ENCODE measurements around the gene DDX4. TPM values are rescaled to one million over a fixed set of nuclear protein-coding genes. Genes with fewer than 3 reads are reported as not detected.
A peak's percentile ranks its signal among the peaks of the same experiment; 100 is the strongest.

The DDX4 gene
- total RNA-seq, 1 experiment from 2014 or later: not detected

- POLR2A ChIA-PET: no interaction called here
- ATAC-seq: no peak
Measured at GRCh38 chr5:55773057-55773456, 35.2 kb downstream of the DDX4 start.

GRCh38 chr5:55777332-55777731 lies 39.5 kb downstream of the DDX4 start:
- RAD21 ChIA-PET (ENCODE audit: low non-redundant PET in 1 of 2, low total read pairs in 2 of 2, uncharacterized antibody in 2 of 2, unreplicated experiment in 2 of 2): no interaction called here
- no peak for ATAC-seq
- TF ChIP-seq EZH2phosphoT487 (IDR thresholded peaks at IDR 0.05; ENCODE audit: borderline replicate concordance) (no peak), CEBPB (IDR thresholded peaks at IDR 0.05; ENCODE audit: low read depth) (no peak), EGR1 (IDR thresholded peaks at IDR 0.05; ENCODE audit: low read depth) (no peak), CTCF (IDR thresholded peaks at IDR 0.05 in 2 of 3, conservative IDR thresholded peaks at IDR 0.05 in 1 of 3; ENCODE audit: borderline replicate concordance in 1 of 3, insufficient read depth in 1 of 3, low read depth in 2 of 3, low read length in 2 of 3) (no peak), REST (IDR thresholded peaks at IDR 0.05; ENCODE audit: low read depth) (no peak), SP1 (IDR thresholded peaks at IDR 0.05; ENCODE audit: low read depth) (no peak), MAX (IDR thresholded peaks at IDR 0.05) (no peak), RAD21 (IDR thresholded peaks at IDR 0.05; ENCODE audit: low read depth) (no peak), ZBTB33 (IDR thresholded peaks at IDR 0.05; ENCODE audit: extremely low read depth, insufficient replicate concordance, low read length) (no peak), ZNF274 (IDR thresholded peaks at IDR 0.05; ENCODE audit: low read depth, low read length) (no peak), SIN3A (IDR thresholded peaks at IDR 0.05; ENCODE audit: low read depth) (no peak), ELF1 (IDR thresholded peaks at IDR 0.05; ENCODE audit: borderline replicate concordance, low read depth) (no peak)

More at GRCh38 chr5:55773057-55773456, 35.2 kb downstream of the DDX4 start:
- no peak for TF ChIP-seq ZNF274 (IDR thresholded peaks at IDR 0.05; ENCODE audit: low read depth, low read length)
- TF ChIP-seq SRF (IDR thresholded peaks at IDR 0.05; ENCODE audit: low read depth): no peak
- Histone ChIP-seq H3K4me3 (replicated peaks in 1 of 2; ENCODE audit: low read depth in 1 of 2, low read length in 2 of 2) (no peak overlapping the region), H3K9ac (ENCODE audit: low read length) (no peak overlapping the region), H3K79me2 (ENCODE audit: insufficient read depth, low read length) (no peaks in the 10 kb centered on the region), H3K4me1 (ENCODE audit: control insufficient read depth in 1 of 2, insufficient read depth in 2 of 2, low read length in 2 of 2) (no peaks in the 10 kb centered on the region), H3K9me2 (ENCODE audit: insufficient read depth) (no peaks in the 10 kb centered on the region), H4K20me1 (ENCODE audit: insufficient read depth) (no peaks in the 10 kb centered on the region), H3K4me2 (ENCODE audit: low read length) (no peak overlapping the region), H3K36me3 (ENCODE audit: control insufficient read depth in 1 of 2, insufficient read depth in 2 of 2, low read length in 2 of 2) (no peaks in the 10 kb centered on the region), H3K9me3 (ENCODE audit: control insufficient read depth in 1 of 2, insufficient read depth in 1 of 2, low read depth in 1 of 2, low read length in 2 of 2) (no peaks in the 10 kb centered on the region), H2AFZ (ENCODE audit: low read depth, low read length, poor library complexity, severe bottlenecking) (peak overlapping the region; percentile 8), H3K27ac (ENCODE audit: low read depth, low read length) (no peak overlapping the region), H3K27me3 (ENCODE audit: insufficient read depth, low read length) (no peaks in the 10 kb centered on the region)
- intact Hi-C loops (cut with micrococcal nuclease): no loop called here
- no TSS peak for BruUV-seq (replicated peaks)
- ChIA-PET RAD21 (ENCODE audit: low non-redundant PET in 1 of 2, low total read pairs in 2 of 2, uncharacterized antibody in 2 of 2, unreplicated experiment in 2 of 2) (no interaction called here), CTCF (no interaction called here)
- DNase-seq (ENCODE audit: low read depth, low spot score): no peak

More at GRCh38 chr5:55777332-55777731, 39.5 kb downstream of the DDX4 start:
- ChIA-PET CTCF (no interaction called here), POLR2A (no interaction called here)
- Histone ChIP-seq H3K4me2 (ENCODE audit: low read length) (no peak overlapping the region), H3K27ac (ENCODE audit: low read depth, low read length) (no peak overlapping the region), H3K9me3 (ENCODE audit: control insufficient read depth in 1 of 2, insufficient read depth in 1 of 2, low read depth in 1 of 2, low read length in 2 of 2) (no peaks in the 10 kb centered on the region), H3K27me3 (ENCODE audit: insufficient read depth, low read length) (no peaks in the 10 kb centered on the region), H3K4me1 (ENCODE audit: control insufficient read depth in 1 of 2, insufficient read depth in 2 of 2, low read length in 2 of 2) (no peaks in the 10 kb centered on the region), H3K4me3 (replicated peaks in 1 of 2; ENCODE audit: low read depth in 1 of 2, low read length in 2 of 2) (no peak overlapping the region), H2AFZ (ENCODE audit: low read depth, low read length, poor library complexity, severe bottlenecking) (no peak overlapping the region), H3K79me2 (ENCODE audit: insufficient read depth, low read length) (no peaks in the 10 kb centered on the region), H3K36me3 (ENCODE audit: control insufficient read depth in 1 of 2, insufficient read depth in 2 of 2, low read length in 2 of 2) (no peaks in the 10 kb centered on the region), H3K9me2 (ENCODE audit: insufficient read depth) (no peaks in the 10 kb centered on the region), H3K9ac (ENCODE audit: low read length) (no peak overlapping the region), H4K20me1 (ENCODE audit: insufficient read depth) (no peaks in the 10 kb centered on the region)
- no peak for DNase-seq (ENCODE audit: low read depth, low spot score)
- BruUV-seq (replicated peaks): no TSS peak
- intact Hi-C loops (cut with micrococcal nuclease): no loop called here

All from HCT116 (cell line).